Heart right ventricle (tissue), 16 donors: Measurements from ENCODE around the gene TMEM170A. TPM values are rescaled to one million over a fixed set of nuclear protein-coding genes. Genes with fewer than 3 reads are reported as not detected.
"Not testable (repeated sequence)": the region's sequence is repeated elsewhere in the genome, so short reads cannot be mapped to it uniquely, and the experiment has no call there.

Source experiments
- ATAC-seq, 8 donors: fragments of 200-7000 bp; cut with Tn5 transposase; one replicate each; pipeline ENCODE4 v1.9.1; 2020; ENCODE audit warnings: mild to moderate bottlenecking in 8 of 8, moderate library complexity in 8 of 8, moderate number of reproducible peaks in 1 of 8
- DNase-seq, 2 donors: peaks; one replicate each; pipeline ENCODE4 v3.0.0-alpha.2; 2020
- H3K27ac ChIP-seq, 10 donors: fragments of 200-600 bp; sonication (generic) in 2 of 10; one replicate each; pipeline versions ENCODE4 v1.5.0 to v1.8.0; 2020 to 2022; ENCODE audit warnings: mild to moderate bottlenecking in 3 of 10
- H3K27me3 ChIP-seq, 7 donors: fragments of 200-600 bp; one replicate each; pipeline ENCODE4 v1.8.0; 2021 to 2022; ENCODE audit warnings: mild to moderate bottlenecking in 2 of 7
- H3K36me3 ChIP-seq, 9 donors: fragments of 200-600 bp; sonication (generic) in 1 of 9; one replicate each; pipeline versions ENCODE4 v1.5.0 to v1.8.0; 2020 to 2022; ENCODE audit warnings: mild to moderate bottlenecking in 2 of 9
- H3K4me1 ChIP-seq, 9 donors: fragments of 200-600 bp; sonication (generic) in 1 of 9; one replicate each; pipeline versions ENCODE4 v1.5.0 to v1.8.0; 2020 to 2022; ENCODE audit warnings: mild to moderate bottlenecking in 4 of 9
- H3K4me3 ChIP-seq, 10 donors: fragments of 200-600 bp; sonication (generic) in 2 of 10; one replicate each; pipeline versions ENCODE4 v1.5.0 to v1.8.0; 2020 to 2022; ENCODE audit warnings: mild to moderate bottlenecking in 7 of 10, moderate library complexity in 2 of 10
- H3K9me3 ChIP-seq, 11 donors: fragments of 200-600 bp in 10 of 11; sonication (generic) in 2 of 11; one replicate each; pipeline versions ENCODE4 v1.5.0 to v1.8.0; 2013 to 2022; ENCODE audit warnings: mild to moderate bottlenecking in 2 of 11, control low read depth in 1 of 11, moderate library complexity in 1 of 11
- WGBS, 2 donors: extraction: QIAGEN DNeasy Blood & Tissue Kit; methylation state at CpG; one replicate each; pipeline ENCODE4 v1.1.7; 2013; ENCODE audit warnings: inconsistent platforms in 1 of 2; 5-methylcytosine and 5-hydroxymethylcytosine counted together
- intact Hi-C, 10 donors: fragments of 100-400 bp; cut with DNase I; formaldehyde crosslinking; loops; one replicate each; pipeline versions ENCODE4 v1.11.1 to v1.14.2; 2022
- polyA plus RNA-seq, 2 donors: library from polyadenylated mRNA; stranded (reverse); fragments of 200-250 nt; gene quantifications; one replicate each; pipeline ENCODE4 v1.2.3, GENCODE V29; 2013
- total RNA-seq, 10 donors: library from RNA; stranded (reverse); fragmentation: NEBNext Ultra II Directional in 3 of 10; extraction: Animal tissue kit (Norgen Biotek cat#: 25700) in 3 of 10; gene quantifications; one replicate each; pipeline versions ENCODE4 v1.2.1 to v1.2.4, GENCODE V29; 2021 to 2023
- TF ChIP-seq, protein P1 (sequence below), 9 donors: fragments of 200-600 bp; sonication (generic) in 2 of 9; IDR thresholded peaks; one replicate each; pipeline versions ENCODE4 v1.5.0 to v1.8.0; 2021 to 2022; ENCODE audit warnings: antibody characterized with exemption in 9 of 9, mild to moderate bottlenecking in 5 of 9, moderate library complexity in 1 of 9
- donor health status: Arrhythmogenic right ventricular cardiomyopathy.
- donor health status: ischemic (EF 13 %, LVEDD 7.1; RV severe dilation, severe dysfunction).
- donor health status: healthy with polysubstance abuse.
- donor health status: DM: no; HTN: yes; CAD: no.
- donor health status: DM: no; HTN: no; CAD: no.
- donor health status: ischemic (EF 25% LVEDD 6.9; RV normal size, moderate dysfunction).
- donor health status: ischemic (EF 25% LVEDD 5.7; RV mildly dilated, moderate dysfunction).
- donor health status: healthy.
- donor health status: DM: yes; HTN: yes; CAD: no.
- donor health status: Ischemic cardiomyopathy.
- donor health status: ischemic (EF 35%, LVEDD 5.7; RV mildly dilated, moderate dysfunction).
- donor health status: nonischemic (EF 11% LVEDD 7.7; RV severe dilation, severe dysfunction).
- donor health status: DM: yes; HTN: yes; CAD: no.
- donor health status: PGD.
- donor health status: ischemic (EF 29% LVEDD 5.4; RV normal size, mild dysfunction).
- donor health status: nonischemic (EF 23%, LVEDD 6.1; RV moderate dilation, normal function).

The TMEM170A gene
- total and polyA plus RNA-seq, 12 donors = 3.8 to 12.5 (median 8.8) TPM

DNA sequence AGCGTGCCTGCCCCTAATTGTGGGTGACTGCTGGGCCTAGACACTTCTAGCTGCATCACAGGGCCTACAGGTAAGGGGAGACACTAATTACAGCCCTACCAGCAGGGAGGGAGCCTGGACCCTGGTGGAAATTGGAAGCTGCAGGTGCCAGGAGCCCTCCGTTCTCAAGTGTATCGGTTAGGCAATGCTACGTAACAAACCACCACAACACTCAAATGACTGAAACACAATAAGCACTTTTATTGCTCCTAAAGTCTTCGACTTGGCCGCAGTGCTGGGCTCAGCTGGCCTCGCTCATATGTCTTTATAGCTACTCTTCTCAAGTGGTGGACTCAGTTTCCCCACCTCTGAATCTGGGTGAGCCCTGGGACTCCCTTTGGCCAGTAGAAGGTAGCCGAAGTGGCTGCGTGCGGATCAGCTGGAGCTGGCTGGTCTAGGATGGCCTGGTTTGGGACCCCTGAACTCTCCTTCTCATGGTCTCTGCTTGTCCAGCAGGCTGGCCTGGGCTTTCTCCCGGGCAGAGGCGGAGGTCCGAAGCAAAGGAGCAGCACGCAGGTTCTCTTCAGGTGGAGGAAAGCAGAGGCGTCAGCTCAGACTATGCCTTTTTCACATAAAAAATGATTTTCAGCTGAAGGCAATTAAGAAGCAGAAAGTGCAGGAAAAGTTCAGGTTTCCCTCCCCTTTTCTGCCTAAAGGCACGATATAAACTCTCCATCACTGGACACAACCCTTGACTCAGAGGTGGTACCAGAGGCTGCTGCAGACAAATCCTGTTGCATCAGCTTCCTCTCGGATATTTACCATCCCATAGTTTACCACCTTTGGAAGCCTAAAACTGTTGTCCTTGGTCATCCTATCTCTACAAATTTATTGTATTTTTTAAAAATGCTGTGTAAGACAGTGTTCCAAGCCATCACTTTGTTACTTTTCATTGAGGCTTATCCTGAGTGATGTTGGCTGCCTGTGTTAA is 8.7 kb upstream of the TMEM170A start:
- Histone ChIP-seq H3K27ac (no peak overlapping the region), H3K36me3 (no peaks in the 10 kb centered on the region), H3K9me3 (no peaks in the 10 kb centered on the region), H3K27me3 (no peaks in the 10 kb centered on the region), H3K4me3 (no peak overlapping the region), H3K4me1 (peaks cover 0 to 6% (median 0%) of the 10 kb centered on the region in 9 donors)
- intact Hi-C loops = loop anchor here in 9 of 10 donors (2.0 to 10.0 kb wide), 12 partner anchors 39 to 292 kb away; partner anchors contain the start of genes ADAT1 (in 5 of the 9), CHST5 (in 1 of the 9) and TMEM231 (in 1 of the 9)
- TF ChIP-seq, protein P1, sequence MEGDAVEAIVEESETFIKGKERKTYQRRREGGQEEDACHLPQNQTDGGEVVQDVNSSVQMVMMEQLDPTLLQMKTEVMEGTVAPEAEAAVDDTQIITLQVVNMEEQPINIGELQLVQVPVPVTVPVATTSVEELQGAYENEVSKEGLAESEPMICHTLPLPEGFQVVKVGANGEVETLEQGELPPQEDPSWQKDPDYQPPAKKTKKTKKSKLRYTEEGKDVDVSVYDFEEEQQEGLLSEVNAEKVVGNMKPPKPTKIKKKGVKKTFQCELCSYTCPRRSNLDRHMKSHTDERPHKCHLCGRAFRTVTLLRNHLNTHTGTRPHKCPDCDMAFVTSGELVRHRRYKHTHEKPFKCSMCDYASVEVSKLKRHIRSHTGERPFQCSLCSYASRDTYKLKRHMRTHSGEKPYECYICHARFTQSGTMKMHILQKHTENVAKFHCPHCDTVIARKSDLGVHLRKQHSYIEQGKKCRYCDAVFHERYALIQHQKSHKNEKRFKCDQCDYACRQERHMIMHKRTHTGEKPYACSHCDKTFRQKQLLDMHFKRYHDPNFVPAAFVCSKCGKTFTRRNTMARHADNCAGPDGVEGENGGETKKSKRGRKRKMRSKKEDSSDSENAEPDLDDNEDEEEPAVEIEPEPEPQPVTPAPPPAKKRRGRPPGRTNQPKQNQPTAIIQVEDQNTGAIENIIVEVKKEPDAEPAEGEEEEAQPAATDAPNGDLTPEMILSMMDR (IDR thresholded peaks at IDR 0.05) = no peak
- no peak for ATAC-seq
- no peak for DNase-seq
- 96 to 97% methylated on average over 17 of the region's 17 CpGs for WGBS, 2 donors

DNA sequence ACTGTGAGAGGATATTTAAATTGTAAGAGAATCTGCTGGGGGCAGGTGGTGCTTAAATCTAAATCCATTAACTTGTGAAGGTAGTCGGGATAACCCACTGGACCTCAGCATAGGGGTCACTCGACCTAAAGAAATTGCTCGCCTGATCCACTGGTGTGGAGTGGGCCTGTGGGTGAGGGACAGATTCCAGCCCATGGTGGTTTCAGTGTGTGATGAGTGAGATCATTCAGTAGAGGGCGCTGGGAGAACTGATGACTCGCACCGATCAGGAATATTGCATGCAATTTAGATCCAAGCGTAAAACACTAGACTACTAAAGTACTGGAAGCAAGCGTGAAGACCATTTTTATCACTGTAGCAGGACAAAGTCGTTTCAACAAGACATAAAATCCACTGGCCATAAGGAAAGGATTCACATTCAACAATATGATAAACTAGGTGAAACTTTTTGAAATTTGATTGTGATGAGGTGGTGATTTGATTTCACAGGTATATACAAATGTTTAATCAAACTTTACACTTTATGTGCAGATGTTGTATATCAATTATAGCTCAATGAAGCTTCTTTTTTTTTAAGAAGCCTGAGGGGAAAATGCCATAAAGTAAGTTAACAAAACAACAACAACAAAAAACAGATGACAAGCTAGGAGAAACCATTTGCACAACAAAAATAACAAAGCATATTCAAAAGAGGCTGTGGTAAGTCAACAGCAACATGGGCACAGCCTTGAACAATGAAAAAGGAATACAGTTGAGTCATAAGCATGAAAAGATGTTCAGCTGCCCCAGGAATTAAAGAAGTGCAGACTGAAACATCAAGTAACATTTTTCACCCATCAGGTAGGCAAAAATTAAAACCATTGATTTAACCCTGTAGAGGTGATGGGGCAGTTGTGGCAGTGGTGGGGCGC is 7.5 kb upstream of the TMEM170A start:
- Histone ChIP-seq H3K36me3 (no peaks in the 10 kb centered on the region), H3K27ac (no peak overlapping the region), H3K27me3 (no peaks in the 10 kb centered on the region), H3K4me1 (peaks cover 0 to 6% (median 0%) of the 10 kb centered on the region in 9 donors), H3K4me3 (no peak overlapping the region), H3K9me3 (no peaks in the 10 kb centered on the region)
- TF ChIP-seq, protein P1 (IDR thresholded peaks at IDR 0.05) = peak; percentile 61 to 86 (median 78)
- DNase-seq (peak in 1 of 2 donors; percentile 64), ATAC-seq (peak; percentile 76 to 96 (median 94))
- WGBS, 2 donors = 13 to 15% methylated on average over 10 of the region's 10 CpGs
- intact Hi-C loops = loop anchor here in 9 of 10 donors (1.0 to 10.0 kb wide), 18 partner anchors 40 to 293 kb away; partner anchors contain the start of genes ADAT1 (in 5 of the 9), CHST5 (in 1 of the 9) and TMEM231 (in 1 of the 9)

GRCh38 chr16:75466760-75467159 is 2.3 kb upstream of the TMEM170A start:
- TF ChIP-seq, protein P1 (IDR thresholded peaks at IDR 0.05) = no peak
- no peaks in the 10 kb centered on the region for H3K27me3 ChIP-seq
- no peaks in the 10 kb centered on the region for H3K9me3 ChIP-seq
- H3K27ac ChIP-seq = no peak overlapping the region
- no peak for ATAC-seq
- H3K36me3 ChIP-seq = no peaks in the 10 kb centered on the region
- WGBS, 2 donors = 83 to 96% methylated on average over 2 of the region's 2 CpGs
- H3K4me3 ChIP-seq = no peak overlapping the region
- intact Hi-C loops = loop anchor here in 1 of 10 donors (10.0 kb wide), 1 partner anchor 272 kb away; no protein-coding TSS in a partner anchor
- no peak for DNase-seq
- peaks cover 0 to 27% (median 10%) of the 10 kb centered on the region in 9 donors for H3K4me1 ChIP-seq

- H3K36me3 ChIP-seq, H3K27me3 ChIP-seq, H3K9me3 ChIP-seq: not testable (repeated sequence)
- Histone ChIP-seq H3K27ac (peak overlapping the region; percentile 94 to 99 (median 97)), H3K4me3 (peak overlapping the region; percentile 51 to 100 (median 99)), H3K4me1 (peaks cover 0 to 48% (median 19%) of the 10 kb centered on the region in 9 donors)
- ATAC-seq (peak in 7 of 8 donors; percentile 0 to 35 (median 11)), DNase-seq (peak; percentile 15 to 40)
- 2% methylated on average over 39 of the region's 39 CpGs for WGBS, 2 donors
- intact Hi-C loops = loop anchor here in 6 of 10 donors (1.0 to 10.0 kb wide), 5 partner anchors 53 to 269 kb away; partner anchors contain the start of gene ADAT1 (in 1 of the 6)
Observed at GRCh38 chr16:75463389-75464121, 934 bp downstream of the TMEM170A start.
